Prostate gland (tissue), 2 donors: Measurements from ENCODE around the gene WFS1.

ENCODE experiments used
- CTCF ChIP-seq, 4 experiments: fragments of 200-600 bp in 2 of 4; fragments of 450-650 bp in 2 of 4; sonication (generic) in 2 of 4; IDR thresholded peaks; 1 replicate in 3 of 4; 2 replicates in 1 of 4; pipeline ENCODE4 v1.5.1; 2016 to 2019; ENCODE audit warnings: antibody characterized with exemption in 4 of 4, mild to moderate bottlenecking in 2 of 4, moderate library complexity in 2 of 4
- POLR2A ChIP-seq: fragments of 450-650 bp; IDR thresholded peaks from one replicate; pipeline ENCODE4 v1.6.1; 2016; ENCODE audit warnings: antibody characterized with exemption, mild to moderate bottlenecking

DNA sequence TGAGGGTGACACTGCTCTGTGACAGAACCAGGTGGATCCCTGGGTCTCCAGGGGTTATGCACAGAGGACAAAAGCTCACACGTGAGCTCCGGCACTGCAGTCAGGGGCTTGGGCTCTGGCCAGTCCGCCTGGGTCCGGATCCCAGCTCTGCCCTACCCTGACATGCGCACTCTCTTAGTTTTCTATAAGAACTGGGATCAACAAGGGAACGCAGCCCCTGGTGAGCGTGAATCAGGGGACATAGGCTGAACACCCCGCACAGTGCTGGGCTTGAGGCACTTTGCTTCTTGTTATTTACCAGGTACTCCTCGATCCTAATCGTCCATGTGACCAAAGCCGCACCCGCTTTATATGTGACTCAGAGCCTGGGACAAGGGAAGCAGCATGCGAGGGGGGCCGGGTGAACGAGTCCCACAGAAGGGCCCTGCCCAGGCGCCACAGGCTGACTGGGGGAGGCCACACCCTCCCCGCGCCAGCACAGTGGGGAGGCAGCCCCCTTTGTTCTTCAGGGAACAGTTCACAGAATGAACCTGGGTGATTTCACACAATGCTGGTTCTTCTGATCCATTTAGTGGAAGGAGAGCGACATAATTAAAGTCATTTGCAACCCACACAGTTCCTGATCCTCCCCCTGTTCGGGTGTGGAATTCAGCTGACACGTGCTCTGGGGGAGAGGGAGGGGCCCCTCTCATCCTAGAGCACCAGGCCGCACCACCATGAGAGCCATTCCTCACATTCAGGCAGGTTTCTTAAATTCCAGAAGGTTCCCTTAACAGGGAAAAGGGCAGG is 55.5 kb downstream of the WFS1 start:
- TF ChIP-seq CTCF (IDR thresholded peaks at IDR 0.05) (no peak), POLR2A (no peak)
